Hepatocyte (in vitro differentiated cells): Measurements from ENCODE around the gene RSRC2.

Source experiments
- CTCF ChIP-seq: fragments of 200-600 bp; sonication (generic); IDR thresholded peaks from 2 replicates; pipeline ENCODE4 v1.5.1; 2016; ENCODE audit warnings: antibody characterized with exemption, mild to moderate bottlenecking; ENCODE audit not compliant: poor library complexity
- EZH2 ChIP-seq: fragments of 200-600 bp; sonication (generic); IDR thresholded peaks from 2 replicates; pipeline ENCODE4 v1.6.1; 2016; ENCODE audit warnings: antibody characterized with exemption, mild to moderate bottlenecking, borderline replicate concordance
- EZH2phosphoT487 ChIP-seq: fragments of 200-600 bp; sonication (generic); IDR thresholded peaks from one replicate; pipeline ENCODE4 v1.6.1; 2018; ENCODE audit warnings: antibody characterized with exemption, mild to moderate bottlenecking, low read depth, moderate library complexity; ENCODE audit not compliant: unreplicated experiment, severe bottlenecking

- no peak for TF ChIP-seq CTCF
- no peak for TF ChIP-seq EZH2phosphoT487
- TF ChIP-seq EZH2 = no peak
These were observed 13.1 kb downstream of the RSRC2 start for GRCh38 chr12:122513660-122514059.
